HUES48 (cell line): ENCODE measurements around the gene KIF18A.
A peak's percentile ranks its signal among the peaks of the same experiment; 100 is the strongest.
"Not testable (repeated sequence)": the region's sequence is repeated elsewhere in the genome, so short reads cannot be mapped to it uniquely, and the experiment has no call there.

Experiments
- H3K27ac ChIP-seq: one replicate; pipeline ENCODE4 v1.7.0; 2013; ENCODE audit warnings: low read depth, low read length, inconsistent platforms
- H3K27me3 ChIP-seq: 2 replicates; pipeline ENCODE4 v1.6.1; 2013; ENCODE audit warnings: mild to moderate bottlenecking, low read length; ENCODE audit not compliant: control insufficient read depth, insufficient read depth
- H3K36me3 ChIP-seq: 2 replicates; pipeline ENCODE4 v1.6.1; 2013; ENCODE audit warnings: low read length; ENCODE audit not compliant: control insufficient read depth, insufficient read depth
- H3K4me1 ChIP-seq: 2 replicates; pipeline ENCODE4 v1.6.1; 2013; ENCODE audit warnings: mild to moderate bottlenecking, low read length; ENCODE audit not compliant: control insufficient read depth, insufficient read depth
- H3K4me3 ChIP-seq: 2 replicates; pipeline ENCODE4 v1.5.1; 2013; ENCODE audit warnings: mild to moderate bottlenecking, low read depth, low read length
- H3K9ac ChIP-seq: 2 replicates; pipeline ENCODE4 v1.6.1; 2013; ENCODE audit warnings: mild to moderate bottlenecking, low read depth, low read length, moderate library complexity
- H3K9me3 ChIP-seq: 2 replicates; pipeline ENCODE4 v1.6.1; 2013; ENCODE audit warnings: low read length; ENCODE audit not compliant: control insufficient read depth, insufficient read depth

Gene KIF18A

GRCh38 chr11:28136157-28136556, 28.2 kb upstream of the KIF18A start:
- Histone ChIP-seq H3K4me1 (peaks cover 14% of the 10 kb centered on the region), H3K36me3 (peaks cover 35% of the 10 kb centered on the region), H3K9me3 (peaks cover 79% of the 10 kb centered on the region)
- H3K27ac ChIP-seq, H3K4me3 ChIP-seq, H3K27me3 ChIP-seq, H3K9ac ChIP-seq: not testable (repeated sequence)

GRCh38 chr11:28133146-28133545, 25.2 kb upstream of the KIF18A start:
- Histone ChIP-seq H3K9me3 (peaks cover 49% of the 10 kb centered on the region), H3K9ac (no peak overlapping the region), H3K4me3 (no peak overlapping the region), H3K27me3 (no peaks in the 10 kb centered on the region), H3K27ac (no peak overlapping the region), H3K4me1 (peaks cover 28% of the 10 kb centered on the region), H3K36me3 (peaks cover 32% of the 10 kb centered on the region)

GRCh38 chr11:28132548-28132947, 24.6 kb upstream of the KIF18A start:
- Histone ChIP-seq H3K27me3 (no peaks in the 10 kb centered on the region), H3K27ac (no peak overlapping the region), H3K36me3 (peaks cover 31% of the 10 kb centered on the region), H3K9me3 (peaks cover 43% of the 10 kb centered on the region), H3K4me1 (peaks cover 32% of the 10 kb centered on the region), H3K4me3 (no peak overlapping the region), H3K9ac (no peak overlapping the region)

GRCh38 chr11:28123151-28123581, 15.2 kb upstream of the KIF18A start:
- H3K4me3 ChIP-seq: no peak overlapping the region
- H3K4me1 ChIP-seq: peaks cover 3% of the 10 kb centered on the region; the same call in 1 of the 2 replicates
- no peak overlapping the region for H3K27ac ChIP-seq

GRCh38 chr11:28117712-28118111, 9.8 kb upstream of the KIF18A start:
- H3K4me1 ChIP-seq: no peaks in the 10 kb centered on the region
- H3K27ac ChIP-seq: no peak overlapping the region
- H3K36me3 ChIP-seq: peaks cover 25% of the 10 kb centered on the region
- H3K9me3 ChIP-seq: no peaks in the 10 kb centered on the region
- no peak overlapping the region for H3K4me3 ChIP-seq
- H3K27me3 ChIP-seq: no peaks in the 10 kb centered on the region
- H3K9ac ChIP-seq: no peak overlapping the region

More at GRCh38 chr11:28123151-28123581, 15.2 kb upstream of the KIF18A start:
- Histone ChIP-seq H3K36me3 (no peaks in the 10 kb centered on the region), H3K9me3 (no peaks in the 10 kb centered on the region), H3K27me3 (no peaks in the 10 kb centered on the region), H3K9ac (no peak overlapping the region)

GRCh38 chr11:28114731-28115130, 6.8 kb upstream of the KIF18A start:
- Histone ChIP-seq H3K27ac (no peak overlapping the region), H3K36me3 (peaks cover 29% of the 10 kb centered on the region), H3K9ac (no peak overlapping the region), H3K27me3 (no peaks in the 10 kb centered on the region), H3K4me3 (no peak overlapping the region), H3K9me3 (no peaks in the 10 kb centered on the region), H3K4me1 (no peaks in the 10 kb centered on the region)

GRCh38 chr11:28114116-28114515, 6.2 kb upstream of the KIF18A start:
- Histone ChIP-seq H3K4me3 (no peak overlapping the region), H3K27me3 (no peaks in the 10 kb centered on the region), H3K9ac (no peak overlapping the region), H3K27ac (no peak overlapping the region), H3K36me3 (peaks cover 29% of the 10 kb centered on the region), H3K4me1 (peaks cover 2% of the 10 kb centered on the region), H3K9me3 (no peaks in the 10 kb centered on the region)

- H3K4me3 ChIP-seq: peak overlapping the region; percentile 91
- no peaks in the 10 kb centered on the region for H3K9me3 ChIP-seq
- peak overlapping the region; percentile 89 for H3K9ac ChIP-seq
- H3K36me3 ChIP-seq: peaks cover 23% of the 10 kb centered on the region
- H3K27ac ChIP-seq: peak overlapping the region; percentile 91
- H3K27me3 ChIP-seq: no peaks in the 10 kb centered on the region
- H3K4me1 ChIP-seq: peaks cover 9% of the 10 kb centered on the region
Observed at GRCh38 chr11:28110821-28111200, 2.9 kb upstream of the KIF18A start.

- H3K4me1 ChIP-seq: peaks cover 9% of the 10 kb centered on the region
- H3K27me3 ChIP-seq: no peaks in the 10 kb centered on the region
- H3K36me3 ChIP-seq: peaks cover 17% of the 10 kb centered on the region
- H3K4me3 ChIP-seq: peak overlapping the region; percentile 91
- peak overlapping the region; percentile 89 for H3K9ac ChIP-seq
- no peaks in the 10 kb centered on the region for H3K9me3 ChIP-seq
- peak overlapping the region; percentile 91 for H3K27ac ChIP-seq
Observed at GRCh38 chr11:28110108-28110820, 2.3 kb upstream of the KIF18A start.

- H3K36me3 ChIP-seq: peaks cover 9% of the 10 kb centered on the region; the same call in 1 of the 2 replicates
- peak overlapping the region; percentile 86 for H3K27ac ChIP-seq
- H3K4me3 ChIP-seq: peak overlapping the region; percentile 93
- H3K9ac ChIP-seq: no peak overlapping the region
- H3K4me1 ChIP-seq: peaks cover 9% of the 10 kb centered on the region
- no peaks in the 10 kb centered on the region for H3K9me3 ChIP-seq
- no peaks in the 10 kb centered on the region for H3K27me3 ChIP-seq
Observed at GRCh38 chr11:28108958-28109357, 1.0 kb upstream of the KIF18A start.

- H3K27ac ChIP-seq: peak overlapping the region; percentile 95
- peak overlapping the region; percentile 80 for H3K9ac ChIP-seq
- H3K4me1 ChIP-seq: peaks cover 9% of the 10 kb centered on the region
- no peaks in the 10 kb centered on the region for H3K9me3 ChIP-seq
- peak overlapping the region; percentile 93 for H3K4me3 ChIP-seq
- no peaks in the 10 kb centered on the region for H3K27me3 ChIP-seq
- H3K36me3 ChIP-seq: peaks cover under 1% of the 10 kb centered on the region; the same call in 1 of the 2 replicates
Observed at GRCh38 chr11:28107191-28107749, 686 bp downstream of the KIF18A start.
